ENCODE data around the gene C1orf53.
"Not testable (repeated sequence)": the region's sequence is repeated elsewhere in the genome, so short reads cannot be mapped to it uniquely, and the experiment has no call there.

C1orf53 gene

DNA sequence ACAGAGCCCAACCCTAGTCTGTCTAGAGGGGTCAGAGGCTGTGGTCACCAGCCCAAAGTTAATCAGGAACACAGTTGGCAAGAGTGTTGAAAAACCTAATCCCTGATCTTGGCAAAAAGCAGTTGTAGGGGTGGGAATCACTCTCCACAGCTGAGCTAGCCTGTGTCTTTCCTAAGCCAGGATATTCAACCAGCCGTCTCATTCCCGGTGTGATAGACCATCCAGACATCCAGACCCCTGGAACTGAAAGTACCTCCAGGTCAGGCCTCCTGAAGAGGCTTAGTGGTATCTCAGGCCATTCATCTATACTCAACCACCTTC is 19.6 kb downstream of the C1orf53 start:
- DNase-seq: no peak

DNA sequence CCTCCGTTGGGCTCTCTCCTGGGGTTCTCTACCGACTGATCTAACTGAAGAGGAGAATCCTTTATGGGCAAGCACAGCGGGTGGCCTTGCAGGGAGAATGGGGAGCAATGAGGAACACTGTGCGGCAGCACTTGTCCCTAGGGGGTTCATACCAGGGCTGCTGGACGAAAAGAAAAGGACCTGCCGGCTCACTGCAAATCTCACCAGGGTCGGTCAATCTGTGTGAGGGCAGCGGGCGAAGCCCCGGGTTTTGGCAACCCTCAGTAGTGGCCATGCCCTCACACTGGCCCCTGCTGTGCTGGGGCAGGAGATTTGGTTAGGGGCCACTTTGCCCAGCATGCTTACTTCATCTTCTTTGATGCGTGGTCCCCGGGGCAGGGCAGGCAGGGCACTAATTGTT is 20.6 kb downstream of the C1orf53 start:
- no peak for DNase-seq

DNA sequence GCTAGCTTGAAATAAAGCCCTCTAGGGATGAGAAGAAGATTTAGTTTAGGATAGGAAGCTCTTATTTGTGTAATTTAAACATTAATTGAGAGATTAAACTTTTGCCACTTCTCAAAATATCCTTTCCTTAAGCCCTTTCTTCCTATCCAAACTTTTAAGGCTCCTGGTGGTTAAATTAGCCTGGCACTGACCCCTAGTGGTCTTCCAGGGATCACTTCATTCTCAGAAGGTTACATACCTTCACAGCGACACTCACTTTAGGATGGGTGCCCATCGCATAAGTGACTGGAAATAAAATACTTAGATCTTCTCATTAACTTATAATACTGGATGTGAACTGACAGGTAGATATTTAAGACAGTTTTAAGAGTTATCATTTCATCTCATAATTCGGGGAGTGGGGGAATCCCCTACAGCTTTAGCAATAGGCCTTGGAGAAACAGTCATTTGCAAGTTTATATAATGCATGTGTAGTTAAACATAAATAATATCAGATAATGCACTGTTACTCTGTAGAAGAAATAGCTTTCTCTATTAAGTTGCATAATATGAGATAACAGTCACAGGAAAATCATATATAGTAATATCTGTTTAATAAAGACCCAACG is 22.2 kb downstream of the C1orf53 start:
- no peak for DNase-seq

DNA sequence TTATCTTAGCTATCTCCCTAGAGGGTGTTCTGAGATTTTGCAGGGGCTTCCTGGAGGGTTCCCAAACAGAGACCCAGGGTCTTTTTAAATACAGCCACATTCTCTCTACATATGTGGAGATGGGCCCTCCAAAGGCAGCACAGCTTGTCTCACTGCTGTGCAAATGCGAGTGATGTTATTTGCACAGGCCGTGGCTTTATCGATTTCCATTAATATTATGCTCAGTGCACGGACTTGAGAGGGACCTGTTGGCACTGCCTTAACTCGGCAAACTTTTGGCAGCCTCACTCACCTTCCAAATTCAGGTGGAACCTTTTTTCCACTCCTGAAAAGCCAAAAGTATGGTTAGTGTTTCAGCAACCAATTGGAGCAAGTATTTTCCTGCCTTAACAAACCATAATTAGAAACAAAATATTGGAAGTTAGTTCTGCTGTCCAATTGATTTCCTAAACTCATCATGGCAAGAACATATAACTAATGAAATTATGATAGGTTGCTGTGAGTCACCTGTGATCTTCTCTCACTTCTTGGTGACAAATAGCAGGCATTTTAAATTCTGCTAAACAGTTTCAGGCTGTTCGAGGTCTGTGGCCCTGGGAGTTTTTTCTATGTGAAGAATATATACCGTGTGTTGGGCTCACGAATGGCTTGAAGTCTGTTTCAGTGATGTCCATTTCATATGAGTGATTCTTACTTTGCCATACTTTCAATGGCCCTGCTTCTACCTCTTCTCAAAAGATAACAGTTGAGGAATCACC is 25.7 kb downstream of the C1orf53 start:
- no peak for DNase-seq

DNA sequence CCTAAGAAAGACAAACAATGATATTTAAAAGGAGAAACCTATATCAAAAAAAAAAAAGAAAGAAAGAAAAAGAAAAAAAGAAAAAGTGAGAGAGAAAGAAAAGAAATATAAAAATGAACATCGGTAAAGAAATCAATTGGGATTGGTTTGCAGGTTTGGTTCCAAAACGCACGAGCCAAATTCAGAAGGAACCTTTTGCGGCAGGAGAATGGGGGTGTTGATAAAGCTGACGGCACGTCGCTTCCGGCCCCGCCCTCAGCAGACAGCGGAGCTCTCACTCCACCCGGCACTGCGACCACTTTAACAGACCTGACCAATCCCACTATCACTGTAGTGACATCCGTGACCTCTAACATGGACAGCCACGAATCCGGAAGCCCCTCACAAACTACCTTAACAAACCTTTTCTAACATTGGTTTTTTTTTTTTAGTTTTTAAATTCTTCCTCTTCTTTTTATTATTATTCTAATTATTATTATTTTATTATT is 26.5 kb downstream of the C1orf53 start:
- no peak for DNase-seq

DNA sequence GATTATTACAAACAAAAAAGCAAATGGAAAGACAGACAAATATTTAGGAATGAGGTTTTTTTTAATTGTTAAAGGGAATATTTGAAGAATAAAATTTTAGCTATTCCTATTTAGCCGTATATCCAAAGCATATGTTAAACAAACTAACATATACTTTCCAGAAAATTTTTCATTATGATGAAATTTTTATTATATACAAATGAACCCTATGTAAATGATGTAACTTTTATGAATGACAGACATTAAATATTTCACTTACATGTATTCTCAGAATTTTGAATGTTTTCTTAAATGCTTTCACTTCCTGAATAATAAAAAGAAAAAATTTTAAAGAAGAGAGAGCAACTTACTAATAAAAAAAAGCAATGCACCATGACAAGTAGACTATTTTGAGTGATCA is 30.6 kb downstream of the C1orf53 start:
- DNase-seq: no peak

DNA sequence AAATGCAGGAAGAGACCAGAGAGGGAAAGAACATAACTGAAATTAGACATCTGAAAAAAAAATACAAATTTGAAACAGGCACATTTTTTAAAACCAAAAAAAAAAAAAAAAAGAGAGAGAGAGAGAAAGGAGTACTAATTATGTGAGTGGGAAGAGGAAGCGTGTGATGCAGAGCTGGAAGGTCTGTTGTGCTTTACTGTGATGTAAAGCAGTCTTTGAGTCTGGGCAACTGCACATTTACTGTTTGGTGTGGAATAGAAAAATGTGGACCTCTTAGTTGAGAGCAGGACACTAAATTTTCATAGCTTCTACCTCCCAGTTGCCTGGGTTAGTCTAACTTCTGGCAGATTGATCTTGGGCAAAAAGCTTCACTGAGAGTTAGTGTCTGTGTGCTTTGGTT is 31.2 kb downstream of the C1orf53 start:
- DNase-seq: no peak

DNA sequence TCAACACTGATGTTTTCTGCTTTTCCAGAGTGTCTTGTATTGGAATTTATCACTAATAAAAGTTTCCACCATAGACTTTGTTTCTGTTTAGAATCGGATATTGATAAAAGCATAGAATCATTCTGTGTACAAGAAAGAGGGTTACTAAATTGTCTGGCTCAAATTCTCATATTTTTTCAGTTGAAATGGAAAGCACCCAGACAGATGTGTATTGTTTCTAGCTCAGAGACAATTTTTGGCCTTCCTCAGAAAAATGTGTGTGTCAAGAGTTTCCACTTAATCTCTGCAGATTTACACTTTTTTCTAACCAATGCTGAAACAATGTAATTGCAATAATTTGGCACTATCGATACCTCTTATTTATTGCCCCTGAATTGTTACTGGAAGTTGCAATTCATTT is 35.0 kb downstream of the C1orf53 start:
- DNase-seq: no peak

DNA sequence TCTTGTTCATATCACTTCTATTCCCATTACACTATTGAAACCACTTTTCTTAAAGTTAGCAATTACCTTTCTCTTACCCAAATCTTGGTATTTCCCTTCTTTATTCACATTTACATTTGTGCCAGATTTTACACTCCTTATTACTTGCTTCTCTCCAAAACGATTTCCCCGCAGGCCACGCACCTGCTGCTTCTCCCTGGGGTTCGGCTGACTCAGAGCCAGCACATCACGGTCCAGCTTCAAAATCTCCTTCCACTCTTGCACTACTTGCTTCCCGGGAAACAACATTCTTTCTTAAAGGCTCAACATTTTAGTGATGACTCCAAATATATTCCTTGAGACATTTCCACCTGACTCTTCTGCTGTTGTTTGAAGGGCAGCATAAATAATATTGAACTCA is 35.5 kb downstream of the C1orf53 start:
- no peak for DNase-seq

DNA sequence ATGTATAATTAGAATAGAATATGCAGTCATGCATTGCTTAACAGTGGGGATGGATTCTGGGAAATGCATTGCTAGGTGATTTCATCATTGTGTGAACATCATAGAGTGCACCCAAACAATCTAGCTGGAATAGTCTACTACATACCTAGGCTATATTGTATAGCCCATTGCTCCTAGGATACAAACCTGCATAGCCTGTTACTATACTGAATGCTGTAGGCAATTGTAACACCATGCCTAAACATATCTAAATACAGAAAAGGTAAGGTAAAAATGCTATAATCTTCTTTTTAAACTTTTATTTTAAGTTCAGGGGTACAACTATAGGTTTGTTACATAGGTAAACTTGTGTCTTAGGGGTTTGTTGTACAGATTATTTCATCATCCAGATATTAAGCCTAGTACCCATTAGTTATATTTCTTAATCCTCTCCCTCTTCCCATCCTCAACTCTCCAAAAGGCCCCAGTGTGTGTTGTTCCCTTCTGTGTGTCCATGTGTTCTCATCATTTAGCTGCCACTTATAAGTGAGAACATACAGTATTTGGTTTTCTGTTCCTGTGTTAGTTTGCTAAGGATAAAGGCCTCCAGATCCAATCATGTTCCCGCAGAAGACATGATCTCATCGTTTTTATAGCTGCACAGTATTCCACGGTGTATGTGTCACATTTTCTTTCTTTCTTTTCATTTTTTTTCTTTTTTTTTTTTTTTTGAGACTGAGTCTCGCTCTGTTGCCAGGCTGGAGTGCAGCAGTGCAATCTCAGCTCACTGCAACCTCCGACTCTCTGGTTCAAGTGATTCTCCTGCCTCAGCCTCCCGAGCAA is 36.9 kb downstream of the C1orf53 start:
- not testable (repeated sequence) for DNase-seq

DNA sequence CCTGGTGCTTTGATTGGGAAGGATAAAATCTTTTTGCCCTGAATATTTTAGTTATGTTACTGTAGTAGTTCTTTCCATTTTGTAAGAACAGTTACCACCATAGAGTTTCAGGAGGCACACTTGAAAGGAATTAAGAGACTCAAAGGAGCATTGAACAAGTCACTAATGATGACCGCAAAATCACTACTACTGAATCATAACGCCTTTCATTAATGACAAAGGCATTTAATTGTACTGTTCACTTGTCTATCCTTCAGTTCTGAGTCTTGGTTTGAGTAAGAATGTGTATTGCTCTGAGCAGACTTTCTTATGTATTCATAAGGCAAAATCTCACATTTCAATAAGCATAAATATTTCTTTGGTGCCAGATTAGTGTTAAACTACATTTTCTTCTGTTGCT is 39.6 kb downstream of the C1orf53 start:
- DNase-seq: no peak

DNA sequence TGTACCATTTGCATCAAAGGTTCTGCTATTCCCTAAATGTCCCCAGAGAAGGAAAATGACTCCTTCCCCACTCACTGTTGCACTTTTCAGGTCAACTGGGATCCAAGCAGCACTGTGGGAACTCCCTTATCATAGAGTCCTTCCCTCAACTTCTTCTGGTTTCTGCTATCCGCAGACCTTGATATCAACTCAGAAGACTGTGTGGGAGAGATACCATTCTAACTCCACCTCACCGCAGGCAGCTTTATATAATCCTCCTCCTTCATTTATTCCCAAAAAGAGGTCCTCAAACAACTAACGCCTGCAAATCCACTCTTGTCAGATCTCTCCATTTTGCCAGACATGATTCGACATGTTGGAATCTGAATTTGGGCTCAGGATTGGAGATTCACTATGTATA is 42.1 kb downstream of the C1orf53 start:
- DNase-seq: no peak

DNA sequence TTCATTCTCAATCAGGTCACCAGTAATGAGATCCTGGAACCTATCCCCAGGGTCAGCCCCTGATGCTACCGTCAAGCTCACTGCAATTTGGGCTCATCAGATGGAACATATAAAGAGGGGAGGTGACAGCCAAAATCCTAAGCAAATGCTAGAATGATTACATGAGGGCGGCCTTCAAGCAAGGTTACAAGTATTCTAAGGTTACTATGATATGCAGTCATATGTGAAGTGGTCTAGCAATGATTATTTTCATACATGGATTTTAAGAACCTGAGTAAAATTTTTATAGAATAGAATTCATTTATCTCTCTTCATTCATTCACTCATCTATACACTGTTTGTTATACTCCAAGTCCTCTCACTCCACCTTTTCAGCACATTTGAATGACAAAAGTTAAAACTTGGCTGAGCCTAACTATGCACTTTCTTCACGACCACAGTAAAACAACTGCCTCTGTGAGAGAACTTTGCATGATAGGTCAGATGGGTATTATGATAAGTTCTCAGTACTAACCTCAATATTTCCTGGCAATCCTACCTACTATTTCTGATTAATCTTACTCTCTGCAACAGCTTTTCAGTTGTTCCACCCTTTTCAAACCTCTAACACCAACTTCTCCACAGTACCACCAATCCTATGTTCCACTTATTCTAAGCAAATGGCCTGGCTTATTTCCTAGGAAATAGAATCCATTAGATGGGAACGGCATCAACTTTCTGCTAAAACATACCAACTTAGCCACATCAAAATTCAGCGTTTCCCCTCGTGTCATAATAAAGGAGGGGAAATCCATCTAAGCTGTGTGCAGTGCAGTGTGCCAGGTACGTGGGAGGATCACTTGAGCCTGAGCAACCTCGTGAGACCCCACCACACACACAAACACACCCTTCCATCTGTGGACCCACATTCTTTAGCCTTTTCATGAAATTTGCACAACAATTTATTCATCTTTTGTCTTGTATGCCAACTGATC is 46.8 kb downstream of the C1orf53 start:
- DNase-seq: peak; percentile 6

DNA sequence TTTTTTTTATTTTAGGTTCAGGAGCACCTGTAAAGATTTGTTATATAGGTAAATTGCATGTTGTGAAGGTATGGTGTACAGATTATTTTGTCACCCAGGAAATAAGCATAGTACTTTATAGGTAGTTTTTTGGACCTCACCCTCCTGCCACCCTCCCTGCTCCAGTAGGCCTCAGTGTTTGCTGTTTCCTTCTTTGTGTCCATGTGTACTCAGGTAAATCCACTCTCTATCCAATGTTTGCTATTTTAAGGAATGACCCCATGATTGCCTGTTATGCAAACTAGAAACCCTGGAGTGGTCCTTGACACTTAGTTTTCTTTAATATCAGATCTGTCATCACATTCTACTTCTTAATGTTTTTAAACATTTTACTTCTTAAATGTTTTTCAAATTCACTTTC is 48.7 kb downstream of the C1orf53 start:
- DNase-seq: no peak

DNA sequence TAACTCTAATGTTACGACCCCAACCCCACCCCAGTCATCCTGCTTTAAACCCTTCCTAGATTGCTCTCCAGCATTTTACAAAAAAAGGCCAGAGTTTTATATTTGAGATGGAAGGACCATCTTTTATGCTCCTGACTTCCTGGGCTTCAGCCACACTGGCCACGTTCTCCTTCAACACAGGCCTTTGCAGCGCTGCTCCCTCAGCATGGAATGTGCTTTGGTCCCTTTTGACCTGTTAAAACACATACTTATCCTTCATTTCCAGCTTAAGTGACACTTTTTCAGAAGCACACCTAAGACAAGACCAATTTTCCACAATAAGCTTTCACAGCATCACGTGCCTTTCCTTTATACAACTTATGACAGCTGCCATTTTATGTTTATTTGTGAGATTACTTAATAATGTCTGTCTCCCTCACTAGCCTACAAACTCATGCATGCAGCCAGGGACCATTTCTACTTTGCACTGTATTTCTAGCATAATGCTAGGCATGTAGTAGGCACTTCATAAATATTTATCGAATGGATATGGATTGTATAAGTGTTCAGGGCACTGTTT is 49.3 kb downstream of the C1orf53 start:
- no peak for DNase-seq

DNA sequence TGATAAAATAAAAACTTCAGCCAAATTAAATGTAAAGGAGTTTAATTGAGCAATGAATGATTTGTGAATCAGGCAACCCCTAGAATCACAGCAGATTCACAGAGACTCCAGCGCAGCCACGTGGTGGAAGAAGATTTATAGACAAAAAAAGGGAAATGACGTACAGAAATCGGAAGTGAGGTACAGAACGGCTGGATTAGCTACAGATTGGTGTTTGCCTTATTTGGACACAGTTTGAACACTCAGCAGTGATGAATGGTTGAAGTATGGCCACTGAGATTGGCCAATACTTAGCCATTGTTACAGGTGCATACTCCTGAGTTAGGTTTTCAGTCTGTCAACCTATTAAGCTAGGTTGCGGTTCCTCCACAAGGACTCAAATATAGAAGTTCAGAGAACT is 51.0 kb downstream of the C1orf53 start:
- DNase-seq: not testable (repeated sequence)

DNA sequence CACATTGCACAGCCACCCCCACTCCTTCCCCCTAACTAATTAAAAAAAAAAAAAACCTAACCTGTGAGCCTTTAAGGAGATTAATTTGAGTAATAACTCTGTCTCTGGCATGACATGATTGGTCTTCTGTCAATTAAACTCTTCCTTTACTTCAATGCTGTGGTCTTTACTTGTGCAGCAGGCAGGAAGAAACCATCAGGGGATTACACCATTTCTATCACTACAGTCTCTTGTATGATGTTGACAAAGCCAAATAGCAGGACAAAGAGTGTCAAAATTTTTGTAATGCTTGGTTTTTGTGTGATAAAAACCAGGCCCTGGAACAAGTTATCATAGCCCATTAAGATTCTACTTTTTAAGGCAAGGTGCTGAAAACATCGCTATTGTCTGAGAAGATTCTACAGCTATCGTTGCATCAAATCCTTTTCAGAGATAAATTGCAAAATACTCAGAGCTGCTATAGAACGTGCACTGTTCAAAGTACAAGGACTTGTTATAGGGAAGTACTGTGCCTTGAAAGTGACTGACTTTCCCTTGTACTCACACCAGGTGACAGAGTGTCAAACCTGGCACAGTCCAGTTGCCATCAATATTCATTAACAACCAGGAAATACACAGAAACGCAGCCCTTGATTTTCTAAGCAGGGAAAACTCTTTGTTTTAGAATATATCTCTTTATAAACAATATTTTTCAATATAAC is 52.4 kb downstream of the C1orf53 start:
- DNase-seq: no peak

DNA sequence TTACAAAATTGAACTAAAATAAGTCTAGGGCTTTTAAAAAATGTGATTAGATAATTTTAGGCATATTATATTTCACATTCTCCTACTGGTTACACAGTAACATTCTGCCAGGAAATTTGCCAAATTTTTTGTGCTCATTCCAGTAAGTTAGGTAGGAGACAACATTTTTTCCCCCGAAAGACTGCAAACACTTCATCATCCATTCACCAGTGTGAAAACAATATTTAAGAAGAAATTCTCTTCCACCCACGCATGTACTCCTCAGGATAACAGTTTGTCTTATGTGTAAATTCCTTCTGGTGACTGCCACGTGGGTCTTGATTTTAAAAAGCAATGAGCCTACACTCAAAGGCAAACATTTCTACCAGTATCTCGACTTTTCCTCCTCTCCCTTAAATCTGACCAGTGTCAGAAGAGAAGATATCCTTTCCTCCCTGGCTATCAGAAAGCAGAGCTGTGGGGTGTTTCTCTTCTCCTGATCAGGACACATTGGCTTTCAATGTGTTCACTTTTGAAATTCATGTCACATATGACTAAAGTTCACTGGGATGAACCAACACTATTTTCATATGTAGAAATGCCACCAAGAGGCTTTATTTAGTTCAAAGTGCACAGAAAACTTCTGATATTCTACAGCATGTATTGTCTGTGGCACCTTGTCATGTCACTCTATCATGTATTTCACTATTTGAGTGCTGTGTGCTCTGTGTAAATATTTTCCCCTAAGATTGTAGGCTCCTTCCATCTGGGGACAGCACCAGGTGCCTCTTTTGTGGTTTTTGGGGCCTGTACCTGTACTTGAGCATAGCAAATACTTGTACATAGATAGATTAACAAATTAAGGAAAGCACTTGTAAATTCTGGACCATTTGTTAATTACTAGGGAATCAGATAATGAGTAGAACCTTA is 53.3 kb downstream of the C1orf53 start:
- no peak for DNase-seq
